GM12872 (cell line): ENCODE results near the gene MUC22.

ENCODE experiments used
- TF ChIP-seq, protein P1 (sequence below): IDR thresholded peaks from 3 replicates; pipeline ENCODE4 v1.5.1; 2011; ENCODE audit warnings: low read depth, mild to moderate bottlenecking, low read length, moderate library complexity; ENCODE audit not compliant: insufficient read depth

Gene MUC22

DNA sequence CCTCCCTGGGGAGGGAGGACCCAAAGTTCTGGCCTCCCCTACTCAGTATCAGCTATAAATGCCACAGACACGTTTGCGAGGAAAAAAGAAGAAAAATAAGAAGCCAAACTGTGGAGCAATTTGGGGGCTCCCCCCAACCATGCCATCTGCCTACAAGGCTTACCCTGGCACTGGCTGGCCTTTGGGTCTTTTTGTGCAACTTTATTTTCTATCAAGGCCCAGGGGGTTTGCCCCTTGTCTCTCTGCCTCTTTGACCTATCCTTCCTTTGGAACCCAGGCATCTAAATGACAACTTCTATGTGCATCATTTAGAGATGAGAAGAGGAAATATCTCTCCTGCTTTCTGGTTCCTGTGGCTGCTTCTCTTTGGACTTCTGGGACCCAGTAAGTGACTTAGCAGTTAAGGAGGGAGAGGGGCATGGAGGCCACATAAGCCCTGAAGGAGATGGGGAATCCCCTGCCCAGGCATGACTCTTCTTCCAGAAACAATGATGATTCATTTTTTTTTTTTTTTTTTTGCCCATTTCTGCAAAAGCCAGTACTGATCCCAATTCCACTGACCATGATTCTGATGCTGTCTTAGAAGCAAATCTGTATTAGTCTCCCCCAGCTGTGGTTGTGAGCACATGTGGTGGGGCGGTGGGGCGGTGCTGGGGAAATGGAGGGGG lies at the start of gene MUC22:
TSS of gene MUC22 (plus strand) at position 82 of the 668 bp plus-strand sequence. CDS start at position 315, 233 bp downstream.
- TF ChIP-seq, protein P1, sequence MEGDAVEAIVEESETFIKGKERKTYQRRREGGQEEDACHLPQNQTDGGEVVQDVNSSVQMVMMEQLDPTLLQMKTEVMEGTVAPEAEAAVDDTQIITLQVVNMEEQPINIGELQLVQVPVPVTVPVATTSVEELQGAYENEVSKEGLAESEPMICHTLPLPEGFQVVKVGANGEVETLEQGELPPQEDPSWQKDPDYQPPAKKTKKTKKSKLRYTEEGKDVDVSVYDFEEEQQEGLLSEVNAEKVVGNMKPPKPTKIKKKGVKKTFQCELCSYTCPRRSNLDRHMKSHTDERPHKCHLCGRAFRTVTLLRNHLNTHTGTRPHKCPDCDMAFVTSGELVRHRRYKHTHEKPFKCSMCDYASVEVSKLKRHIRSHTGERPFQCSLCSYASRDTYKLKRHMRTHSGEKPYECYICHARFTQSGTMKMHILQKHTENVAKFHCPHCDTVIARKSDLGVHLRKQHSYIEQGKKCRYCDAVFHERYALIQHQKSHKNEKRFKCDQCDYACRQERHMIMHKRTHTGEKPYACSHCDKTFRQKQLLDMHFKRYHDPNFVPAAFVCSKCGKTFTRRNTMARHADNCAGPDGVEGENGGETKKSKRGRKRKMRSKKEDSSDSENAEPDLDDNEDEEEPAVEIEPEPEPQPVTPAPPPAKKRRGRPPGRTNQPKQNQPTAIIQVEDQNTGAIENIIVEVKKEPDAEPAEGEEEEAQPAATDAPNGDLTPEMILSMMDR = no peak

DNA sequence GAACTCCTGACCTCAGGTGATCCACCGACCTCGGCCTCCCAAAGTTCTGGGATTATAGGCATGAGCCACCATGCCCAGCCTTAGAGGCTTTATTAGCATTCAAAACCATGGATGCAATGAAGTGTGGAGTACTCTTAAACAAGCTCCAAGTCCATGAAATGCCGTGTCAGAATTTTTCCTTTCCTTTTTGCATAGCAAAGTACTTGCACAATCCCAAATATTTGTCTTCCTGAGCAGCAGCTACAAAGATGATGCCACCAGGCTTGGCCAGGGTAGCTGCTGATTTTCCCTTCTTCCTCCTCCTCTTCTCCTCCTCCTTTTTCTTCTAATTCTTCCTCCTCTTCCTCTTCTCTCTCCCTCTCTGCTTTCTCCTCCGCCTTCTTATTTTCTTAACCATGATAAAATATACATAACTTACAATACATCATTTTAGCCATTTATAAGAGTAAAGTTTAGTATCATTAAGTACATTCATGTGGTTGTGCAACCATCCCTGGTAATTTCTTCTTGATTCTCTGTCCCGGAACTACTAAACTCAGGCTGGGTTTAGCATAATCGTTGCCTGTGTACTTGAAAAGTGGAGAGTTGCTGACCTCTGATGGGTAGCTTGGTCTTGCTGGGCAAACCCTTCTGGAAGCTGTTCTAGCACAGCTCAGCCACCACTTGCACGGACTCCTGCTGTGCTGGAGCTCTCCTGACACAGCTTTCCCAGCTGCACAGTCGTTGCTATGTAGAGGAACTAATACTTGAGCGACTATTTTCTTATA lies 49.2 kb upstream of the MUC22 start:
- TF ChIP-seq, protein P1 = no peak

DNA sequence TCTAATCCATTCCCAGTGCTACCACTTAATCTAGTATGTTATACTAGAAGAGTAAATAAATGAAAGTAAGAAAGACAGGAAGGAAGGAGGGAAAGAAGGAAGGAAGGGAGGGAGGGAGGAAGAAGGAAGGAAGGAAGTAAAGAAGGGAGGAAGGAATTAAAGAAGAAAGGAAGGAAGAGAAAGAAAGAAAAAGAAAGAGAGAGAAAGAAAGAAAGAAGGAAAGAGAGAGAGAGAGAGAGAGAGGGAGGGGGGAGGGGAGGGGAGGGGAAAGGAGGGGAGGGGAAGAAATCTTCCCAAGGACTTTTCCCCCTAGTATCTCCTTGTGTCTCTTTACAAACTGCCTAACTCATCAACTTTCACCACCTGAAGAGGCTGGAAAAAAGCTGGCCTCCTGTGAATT lies 47.6 kb upstream of the MUC22 start:
- TF ChIP-seq, protein P1 = no peak

DNA sequence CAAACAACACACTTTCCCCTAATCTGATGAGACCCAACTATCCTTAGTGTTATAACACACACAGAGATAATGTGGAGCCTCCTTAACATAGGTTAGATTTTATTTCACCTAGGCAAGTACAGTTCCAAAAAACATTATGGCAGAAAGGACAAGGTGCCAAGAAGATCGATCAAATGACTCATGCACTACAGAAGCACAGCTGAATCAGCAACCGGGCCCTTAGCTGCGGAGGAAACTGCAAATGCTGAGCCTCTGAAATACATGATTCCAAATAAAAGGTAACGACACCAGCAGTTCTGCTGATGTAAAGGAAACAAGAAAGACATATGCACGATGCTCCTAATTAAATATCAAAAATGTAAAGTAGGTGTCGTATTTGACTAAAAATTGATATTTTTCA lies 46.6 kb upstream of the MUC22 start:
- TF ChIP-seq, protein P1 = no peak

DNA sequence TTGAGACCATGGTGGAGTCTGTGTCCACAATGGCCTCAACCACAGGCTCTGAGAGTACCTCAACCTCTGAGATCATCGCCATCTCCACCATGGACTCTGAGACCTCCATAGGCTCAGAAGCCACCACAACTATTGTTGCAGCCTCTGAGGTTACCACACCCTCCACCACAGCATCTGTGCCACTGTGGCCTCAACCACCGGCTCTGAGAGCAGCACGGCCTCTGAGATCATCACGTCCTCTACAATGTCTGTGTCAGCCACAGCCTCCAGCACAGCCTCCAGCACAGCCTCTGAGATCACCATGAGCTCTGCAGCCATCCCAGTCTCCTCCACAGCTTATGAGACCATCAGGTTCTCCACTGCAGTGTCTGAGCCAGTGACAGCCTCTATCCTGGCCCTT lies 46.2 kb upstream of the MUC22 start:
- TF ChIP-seq, protein P1 = no peak

DNA sequence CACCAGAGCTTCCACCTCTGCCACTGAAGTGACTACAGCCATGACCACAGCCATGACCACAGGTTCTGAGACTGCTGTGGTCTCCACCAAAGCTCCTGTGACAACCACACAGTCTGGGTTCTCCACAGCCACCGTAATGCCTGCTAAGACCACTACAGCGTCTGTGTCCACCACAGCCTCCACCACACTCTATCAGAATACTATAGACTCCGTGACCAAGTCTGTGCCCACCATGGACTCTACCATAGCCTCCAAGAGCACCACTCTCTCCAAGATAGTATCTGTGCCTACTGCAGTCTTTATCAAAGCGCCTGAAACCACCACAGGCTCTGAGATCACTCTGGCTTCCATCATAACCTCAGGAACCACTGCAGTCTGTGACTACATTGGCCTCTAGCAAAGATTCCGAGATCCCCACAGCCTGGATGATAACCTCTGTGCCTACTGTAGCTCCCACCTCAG lies 45.1 kb upstream of the MUC22 start:
- TF ChIP-seq, protein P1 = no peak

DNA sequence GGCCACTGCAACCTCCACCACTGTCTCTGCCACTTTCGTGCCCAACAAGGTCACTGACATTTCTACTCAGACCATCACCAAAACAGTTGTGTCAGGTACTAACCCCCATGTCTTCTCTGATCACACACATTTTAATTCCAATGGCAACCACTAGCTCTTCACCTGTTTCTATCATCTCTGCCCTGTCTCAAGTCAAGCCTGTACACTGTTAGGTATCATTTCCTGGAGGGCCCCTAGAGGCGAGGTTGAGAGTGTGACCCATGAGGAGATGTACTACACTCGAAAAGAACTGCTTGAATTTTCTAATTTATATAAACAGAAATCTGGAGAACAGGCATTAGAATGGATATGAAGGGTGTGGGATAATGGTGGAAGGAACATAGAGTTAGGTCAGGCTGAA lies 44.1 kb upstream of the MUC22 start:
- TF ChIP-seq, protein P1 = no peak
